GM21619 (cell line): Measurements from ENCODE around the gene CLOCK.

Experiments
- ATAC-seq: cut with Tn5 transposase; IDR thresholded peaks from one replicate; pipeline ENCODE4 v1.9.1; 2021; ENCODE audit not compliant: unreplicated experiment

The CLOCK gene

GRCh38 chr4:55540271-55540670, 6.4 kb downstream of the CLOCK start:
- ATAC-seq = no peak

- ATAC-seq = no peak
Observed at GRCh38 chr4:55539658-55540057, 7.1 kb downstream of the CLOCK start.

- ATAC-seq = no peak
Observed at GRCh38 chr4:55538531-55538930, 8.2 kb downstream of the CLOCK start.

- ATAC-seq = no peak
Observed at GRCh38 chr4:55534306-55534705, 12.4 kb downstream of the CLOCK start.

GRCh38 chr4:55530691-55531090, 16.0 kb downstream of the CLOCK start:
- ATAC-seq = no peak

- no peak for ATAC-seq
Observed at GRCh38 chr4:55530167-55530566, 16.5 kb downstream of the CLOCK start.

- no peak for ATAC-seq
Observed at GRCh38 chr4:55528491-55528890, 18.2 kb downstream of the CLOCK start.

GRCh38 chr4:55524844-55525571, 21.7 kb downstream of the CLOCK start:
- ATAC-seq = no peak

GRCh38 chr4:55518442-55518841, 28.3 kb downstream of the CLOCK start:
- ATAC-seq = no peak

- ATAC-seq = no peak
Observed at GRCh38 chr4:55517526-55518229, 29.0 kb downstream of the CLOCK start.

- ATAC-seq = no peak
Observed at GRCh38 chr4:55512922-55513571, 33.7 kb downstream of the CLOCK start.

- no peak for ATAC-seq
Observed at GRCh38 chr4:55512077-55512476, 34.6 kb downstream of the CLOCK start.

GRCh38 chr4:55510685-55511084, 36.0 kb downstream of the CLOCK start:
- no peak for ATAC-seq

- no peak for ATAC-seq
Observed at GRCh38 chr4:55509266-55509665, 37.4 kb downstream of the CLOCK start.

GRCh38 chr4:55507612-55508011, 39.1 kb downstream of the CLOCK start:
- no peak for ATAC-seq

GRCh38 chr4:55503169-55503568, 43.5 kb downstream of the CLOCK start:
- ATAC-seq = no peak

- peak; percentile 77 for ATAC-seq
Observed at GRCh38 chr4:55500072-55500471, 46.6 kb downstream of the CLOCK start.

- no peak for ATAC-seq
Observed at GRCh38 chr4:55499495-55499894, 47.2 kb downstream of the CLOCK start.

- ATAC-seq = no peak
Observed at GRCh38 chr4:55498051-55498450, 48.7 kb downstream of the CLOCK start.

- no peak for ATAC-seq
Observed at GRCh38 chr4:55491486-55491885, 55.2 kb downstream of the CLOCK start.

- ATAC-seq = no peak
Observed at GRCh38 chr4:55488716-55489115, 58.0 kb downstream of the CLOCK start.

- ATAC-seq = no peak
Observed at GRCh38 chr4:55485821-55486220, 60.9 kb downstream of the CLOCK start.
